Ammon's horn (tissue), 1 donor: ENCODE data around the gene TREML1.
A peak's percentile ranks its signal among the peaks of the same experiment; 100 is the strongest.

Experiments
- DNase-seq: peaks from one replicate; pipeline ENCODE4 v3.0.0-alpha.2; 2016; ENCODE audit warnings: low spot score

TREML1 gene

GRCh38 chr6:41177695-41178094 is 23.5 kb upstream of the TREML1 start:
- no peak for DNase-seq

- DNase-seq = no peak
Measured at GRCh38 chr6:41177287-41177686, 23.1 kb upstream of the TREML1 start.

GRCh38 chr6:41176189-41176588 is 22.0 kb upstream of the TREML1 start:
- DNase-seq = no peak

- no peak for DNase-seq
Measured at GRCh38 chr6:41175084-41175483, 20.9 kb upstream of the TREML1 start.

DNA sequence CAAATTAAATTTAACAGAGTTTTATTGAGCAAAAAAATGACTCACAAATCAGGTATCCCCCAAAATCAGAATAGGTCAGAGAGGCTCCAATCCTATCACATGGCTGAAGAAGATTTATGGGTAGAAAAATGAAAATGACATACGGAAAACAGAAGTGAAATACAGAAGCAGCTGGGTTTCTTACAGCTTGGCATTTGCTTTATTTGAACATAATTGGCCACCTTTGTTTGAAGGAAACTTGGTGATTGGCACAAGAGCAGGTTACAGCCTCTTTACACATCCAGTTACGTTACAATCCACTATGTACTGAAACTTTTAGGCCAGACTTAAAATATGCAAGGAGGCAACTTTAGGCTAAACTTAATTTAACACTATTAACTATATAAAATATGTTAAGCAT is 20.5 kb upstream of the TREML1 start:
- DNase-seq = no peak

DNA sequence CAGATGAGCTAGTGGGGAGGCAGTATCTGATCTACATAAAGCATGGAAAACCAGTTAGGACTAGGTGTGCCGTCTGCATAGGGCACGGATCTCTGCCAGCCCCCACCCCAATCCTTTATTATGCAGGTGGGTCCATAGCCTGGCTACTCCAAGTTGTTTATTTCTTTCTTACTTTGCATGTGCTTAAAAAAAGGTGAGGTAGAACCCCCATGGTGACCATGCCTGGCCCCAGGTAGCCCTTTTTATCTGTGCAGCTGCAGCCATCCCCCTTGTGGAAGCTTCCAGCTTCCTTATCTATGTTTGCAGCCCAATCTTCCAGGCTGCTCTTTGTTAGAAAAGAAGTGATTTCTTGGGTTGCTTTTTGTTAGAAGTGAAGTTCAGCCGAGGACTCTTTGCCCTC is 17.8 kb upstream of the TREML1 start:
- DNase-seq = no peak

DNA sequence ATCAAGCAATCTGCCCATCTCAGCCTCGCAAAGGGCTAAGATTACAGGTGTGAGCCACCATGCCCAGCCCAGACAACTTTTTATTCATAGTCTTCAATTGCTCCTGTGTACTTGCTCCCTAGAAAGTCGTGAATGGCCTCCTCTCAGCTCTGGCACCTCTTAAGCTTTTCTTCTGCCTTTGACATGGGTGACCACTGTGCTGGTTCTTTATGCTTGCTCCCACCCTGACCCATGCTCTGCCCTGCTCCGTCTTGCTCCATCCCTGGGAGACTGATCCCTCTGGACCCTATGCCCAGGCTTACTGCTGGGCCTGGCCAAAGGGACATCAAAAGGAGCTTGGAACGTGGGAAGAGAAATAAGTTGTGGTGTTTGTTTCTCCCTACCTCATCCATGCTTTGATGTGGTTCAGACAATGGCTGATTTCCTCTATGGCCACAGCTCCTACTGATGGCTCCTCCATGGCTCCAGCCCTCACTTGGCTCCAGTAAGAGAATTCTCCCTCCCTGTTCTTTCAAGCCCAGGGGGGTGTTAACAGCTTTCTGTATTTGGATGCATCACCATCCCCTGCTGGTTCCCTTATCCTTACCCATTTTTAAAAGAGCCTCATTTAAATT is 16.5 kb upstream of the TREML1 start:
- DNase-seq = no peak

DNA sequence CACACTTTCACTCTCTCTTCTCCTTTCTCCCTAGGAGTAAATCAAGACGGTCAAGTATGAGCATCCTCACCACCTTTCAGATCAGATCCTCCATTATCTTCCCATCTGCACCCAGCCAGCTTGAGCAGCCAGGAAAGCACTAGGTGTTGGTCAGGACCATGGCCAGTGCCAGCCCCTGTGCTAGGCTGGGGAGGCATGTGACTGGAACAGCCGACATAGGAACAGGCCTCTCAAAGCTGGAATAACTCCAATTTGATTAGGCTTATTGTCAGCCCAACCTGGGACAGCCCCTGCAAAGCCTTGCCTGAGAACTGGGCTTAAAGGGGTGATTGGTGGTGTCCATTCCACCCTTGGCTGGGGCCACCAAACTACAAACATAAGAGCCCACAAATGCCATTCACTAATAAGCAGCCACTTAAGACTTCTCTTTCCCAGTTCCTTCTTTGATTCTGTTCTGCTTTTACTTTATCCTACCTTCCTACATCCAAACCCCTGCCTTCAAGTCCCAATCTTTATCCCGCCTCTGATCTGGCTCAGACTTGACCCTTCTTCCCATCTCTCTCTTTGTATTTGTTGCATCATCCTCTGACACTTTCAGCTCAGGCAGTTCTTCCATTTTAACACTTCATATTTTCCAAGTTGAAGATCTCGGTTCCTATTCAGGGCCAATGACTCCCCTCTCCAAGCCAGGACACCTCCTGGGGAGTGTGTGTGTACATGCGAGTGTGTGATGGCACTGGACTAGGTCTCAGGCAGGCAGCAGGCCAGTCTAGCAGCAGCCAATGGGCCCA is 13.2 kb upstream of the TREML1 start:
- DNase-seq = no peak

DNA sequence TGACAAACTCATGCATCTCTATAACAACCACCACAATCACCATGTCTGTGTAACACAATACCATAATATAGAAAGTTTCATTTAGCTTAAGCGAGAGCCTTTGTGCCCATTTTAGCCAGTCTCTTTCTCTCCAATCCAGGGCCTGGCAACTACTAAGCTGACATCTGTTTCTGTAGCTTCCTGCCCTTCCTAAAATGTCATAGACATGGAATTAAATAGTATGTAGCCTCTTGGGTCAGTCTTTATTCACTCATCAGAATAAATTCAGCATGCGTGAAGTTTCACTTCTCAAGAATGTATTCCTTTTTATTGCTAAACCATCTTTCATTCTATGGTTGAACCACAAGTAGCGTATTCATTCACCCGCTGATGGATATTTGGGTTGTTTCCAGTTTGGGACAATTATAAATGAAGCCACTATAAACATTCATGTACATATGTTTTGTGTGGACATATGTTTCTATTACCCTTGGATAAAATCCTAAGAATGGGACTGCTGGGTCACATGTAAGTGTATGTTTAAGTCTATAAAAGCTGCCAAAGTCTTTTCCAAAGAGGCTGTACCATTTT is 10.5 kb upstream of the TREML1 start:
- no peak for DNase-seq

DNA sequence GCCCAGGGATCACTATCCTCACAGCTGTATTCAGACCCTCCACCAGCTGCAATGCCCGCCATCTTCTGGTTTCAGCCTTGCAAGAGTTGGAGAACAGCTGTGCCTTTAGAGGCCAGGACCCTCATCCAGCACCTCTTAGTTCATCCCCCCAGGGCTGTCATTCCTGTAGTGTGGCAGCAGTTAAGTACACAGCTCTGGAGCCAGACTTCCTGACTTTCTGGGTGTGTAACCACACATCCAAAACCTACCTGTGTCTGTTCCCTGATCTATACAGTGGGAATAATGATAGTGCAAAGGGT is 9.2 kb upstream of the TREML1 start:
- no peak for DNase-seq

GRCh38 chr6:41162687-41163418 is 8.7 kb upstream of the TREML1 start, which contains the start of gene TREM2:
Gene TREM2 (minus strand): TSS chr6:41163116. CDS start chr6:41163082, 34 bp downstream.
- DNase-seq = peak; percentile 28

GRCh38 chr6:41161851-41162552 is 7.9 kb upstream of the TREML1 start:
- peak; percentile 58 for DNase-seq

DNA sequence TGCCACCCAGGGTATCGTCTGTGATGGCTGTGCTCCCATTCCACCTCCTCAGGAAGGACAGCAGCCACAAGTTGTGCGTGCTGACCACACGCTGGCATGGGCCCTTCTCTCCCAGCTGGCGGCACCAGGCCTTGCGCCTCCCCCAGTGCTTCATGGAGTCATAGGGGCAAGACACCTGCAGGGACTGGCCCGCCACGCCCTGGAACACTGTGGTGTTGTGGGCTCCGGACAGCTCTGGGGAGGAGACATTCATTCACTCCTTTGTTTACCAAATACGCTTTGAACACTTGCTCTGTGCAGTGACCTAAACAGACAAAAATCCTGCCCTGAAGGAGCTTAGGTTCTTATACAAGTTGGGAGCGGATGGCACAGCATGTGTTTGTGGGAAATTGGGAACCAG is 7.2 kb upstream of the TREML1 start:
- DNase-seq = no peak

DNA sequence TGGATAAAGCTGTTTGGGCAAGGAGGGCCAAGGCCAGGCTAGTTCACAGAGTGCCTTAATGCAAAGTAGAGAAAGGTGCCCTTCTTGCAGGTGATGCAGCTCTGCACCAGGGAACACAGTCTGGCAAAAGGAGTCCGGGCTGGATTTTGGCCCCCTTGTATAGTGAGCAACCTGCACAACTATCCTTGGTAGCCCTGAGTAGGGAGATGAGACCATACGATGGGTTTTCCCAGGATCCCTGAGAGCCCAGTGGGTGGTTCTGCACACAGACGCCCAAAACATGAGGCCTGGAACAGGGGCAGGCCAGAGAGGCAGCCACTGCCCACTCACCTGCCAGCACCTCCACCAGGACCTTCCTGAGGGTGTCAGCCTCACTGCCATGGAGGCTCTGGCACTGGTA is 6.8 kb upstream of the TREML1 start:
- no peak for DNase-seq

DNA sequence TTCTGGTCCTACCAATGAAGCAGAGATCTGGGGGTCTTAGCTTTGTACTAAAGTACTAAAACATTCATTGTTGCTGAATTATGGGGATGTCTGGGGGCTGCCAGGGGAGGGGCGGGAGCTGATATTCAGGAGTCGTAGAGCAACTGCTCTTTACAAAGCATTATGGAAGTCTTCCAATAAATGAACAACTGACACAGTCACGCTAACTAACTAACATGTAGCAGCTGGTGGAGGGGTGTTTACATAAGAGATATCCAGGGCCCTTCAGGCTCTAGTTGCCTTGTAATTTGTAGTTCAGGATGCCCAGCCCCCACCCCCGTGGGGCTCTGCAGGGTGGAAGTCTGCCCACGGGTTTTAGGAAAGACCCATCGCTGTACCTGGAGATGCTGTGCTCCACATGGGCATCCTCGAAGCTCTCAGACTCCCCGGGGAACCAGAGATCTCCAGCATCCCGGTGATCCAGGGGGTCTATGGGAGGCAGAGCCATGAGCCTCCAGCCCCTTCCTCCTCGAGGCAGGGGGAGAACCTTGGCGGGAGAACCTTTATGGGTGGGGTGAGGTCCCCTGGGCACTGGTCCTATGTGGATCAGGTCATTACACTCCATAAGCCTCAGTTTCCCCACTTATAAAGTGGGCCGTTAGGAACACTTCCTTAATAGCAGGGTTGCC is 5.4 kb upstream of the TREML1 start:
- DNase-seq = no peak

DNA sequence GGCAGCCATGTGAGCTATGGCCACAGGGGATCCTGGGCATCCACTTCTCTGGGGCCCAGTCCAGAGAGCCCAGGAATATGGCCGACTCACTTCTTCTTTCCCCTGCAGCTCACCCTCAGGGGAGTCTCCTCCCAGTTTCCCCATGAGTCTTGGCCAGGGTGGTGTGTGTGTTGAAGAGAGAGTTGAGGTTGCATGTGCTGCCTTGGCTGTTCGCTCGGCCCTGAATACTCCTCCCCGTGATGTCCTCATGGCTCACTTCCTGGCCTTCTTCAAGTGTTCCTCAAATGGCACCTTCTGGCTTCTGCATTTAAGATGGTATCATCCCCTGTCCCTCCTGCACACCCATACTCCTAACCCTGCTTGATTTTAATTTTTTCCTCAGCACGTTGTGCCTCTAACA is 3.2 kb upstream of the TREML1 start:
- DNase-seq = peak; percentile 72

GRCh38 chr6:41156771-41157170 is 2.6 kb upstream of the TREML1 start:
- no peak for DNase-seq

DNA sequence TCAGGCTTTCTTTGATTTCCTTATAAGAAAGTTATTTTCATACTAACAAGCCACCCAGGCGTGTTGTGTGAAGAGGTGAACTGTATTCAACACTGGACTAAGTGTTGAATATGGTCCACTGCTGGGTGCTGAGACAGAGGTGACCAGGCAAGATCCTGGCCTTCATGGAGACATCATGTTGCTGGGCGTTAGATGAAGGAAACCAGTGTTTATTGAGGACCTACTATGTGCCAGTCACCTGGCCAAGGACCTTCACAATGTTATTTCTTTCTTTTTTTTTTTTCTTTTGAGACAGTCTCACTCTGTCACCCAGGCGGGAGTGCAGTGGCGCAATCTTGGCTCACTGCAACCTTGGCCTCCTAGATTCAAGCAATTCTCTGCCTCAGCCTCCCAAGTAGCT is 1.9 kb upstream of the TREML1 start:
- no peak for DNase-seq

DNA sequence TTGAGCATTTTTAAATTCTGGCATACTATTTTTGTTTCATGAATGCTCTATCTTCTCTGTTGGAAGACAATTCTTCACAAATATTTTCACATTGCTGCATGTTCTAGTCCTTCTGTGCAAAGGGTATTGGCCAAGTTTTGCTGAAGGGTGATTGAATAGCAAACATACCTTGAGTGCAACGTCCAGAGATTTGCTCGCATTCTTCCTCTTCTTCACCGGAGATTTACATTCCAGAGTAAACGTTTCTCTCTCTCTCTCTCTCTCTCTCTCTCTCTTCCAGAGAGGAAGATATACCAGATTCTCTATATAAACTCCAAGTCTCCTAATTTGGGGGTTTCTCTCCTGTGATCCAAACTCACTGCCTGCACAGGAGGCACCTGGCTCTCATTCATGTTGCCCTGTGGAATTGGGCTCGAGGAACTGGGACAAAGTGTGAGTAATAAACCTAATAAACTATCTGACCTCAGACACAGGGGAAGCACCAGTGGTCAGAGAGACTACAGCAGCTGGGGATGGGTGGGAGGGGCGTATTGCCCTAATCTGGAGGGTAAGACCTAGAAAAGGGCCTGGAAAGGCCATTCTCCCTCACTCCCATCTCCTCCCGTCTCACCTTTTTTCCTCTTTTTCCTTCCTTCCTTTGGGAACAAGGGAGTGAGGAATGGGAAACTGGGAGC is 1.1 kb upstream of the TREML1 start:
- no peak for DNase-seq

DNA sequence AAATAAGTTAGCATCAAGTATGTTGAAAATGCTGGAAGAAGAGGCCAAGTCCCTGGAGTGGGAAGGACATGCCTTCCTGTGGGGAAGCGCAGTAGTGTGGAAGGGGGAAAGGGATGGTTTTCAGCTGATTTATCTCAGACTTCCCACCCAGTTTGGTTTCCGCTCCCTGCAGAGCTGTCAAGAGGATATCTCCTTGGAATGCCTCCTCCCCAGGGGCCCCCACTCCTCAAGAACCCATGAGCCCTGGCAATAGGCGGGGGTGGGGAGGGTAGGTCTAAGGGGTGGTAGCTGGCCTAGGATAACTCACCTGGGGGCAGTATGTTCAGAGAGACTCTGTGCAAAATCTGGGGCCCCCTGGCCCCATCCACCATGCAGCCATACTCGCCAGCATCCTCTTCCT is 696 bp downstream of the TREML1 start:
- no peak for DNase-seq

DNA sequence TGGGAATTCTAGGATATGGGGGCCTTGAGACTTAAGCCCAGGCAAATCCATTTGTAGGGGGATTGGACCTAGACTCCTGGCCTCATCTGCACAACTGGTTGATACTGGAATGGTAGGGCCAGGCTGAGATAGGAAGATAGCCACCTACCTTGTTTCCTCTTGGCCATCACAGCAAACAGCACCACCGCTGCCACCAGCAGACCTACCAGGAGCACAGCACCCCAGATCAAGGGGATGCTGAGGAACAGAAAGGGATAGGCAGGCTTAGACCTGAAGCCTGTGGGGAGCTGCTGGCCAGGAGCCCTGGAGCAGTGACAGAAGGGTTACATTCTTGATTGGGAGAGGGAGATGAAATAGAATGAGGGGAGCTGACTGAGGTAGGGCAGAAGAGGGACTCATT is 3.5 kb downstream of the TREML1 start:
- DNase-seq = no peak
